ENCODE results near the gene PLA2G4D.

DNA sequence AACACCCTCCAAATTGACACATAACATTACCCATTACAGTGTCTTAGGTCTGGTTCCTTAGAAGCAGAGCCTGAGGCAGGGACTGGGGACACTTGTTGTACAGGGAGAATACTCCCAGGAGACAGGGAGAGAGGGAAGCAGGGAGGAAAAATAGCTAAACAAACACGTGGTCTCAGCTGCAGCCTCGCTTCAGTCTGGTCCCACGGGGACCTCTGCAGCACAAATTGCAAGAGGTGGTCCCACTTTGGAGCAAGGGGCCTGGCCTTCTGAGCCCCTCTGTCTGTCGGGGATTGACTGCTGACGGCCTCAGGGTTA is 25.0 kb upstream of the PLA2G4D start:
- TF ChIP-seq, protein P1, sequence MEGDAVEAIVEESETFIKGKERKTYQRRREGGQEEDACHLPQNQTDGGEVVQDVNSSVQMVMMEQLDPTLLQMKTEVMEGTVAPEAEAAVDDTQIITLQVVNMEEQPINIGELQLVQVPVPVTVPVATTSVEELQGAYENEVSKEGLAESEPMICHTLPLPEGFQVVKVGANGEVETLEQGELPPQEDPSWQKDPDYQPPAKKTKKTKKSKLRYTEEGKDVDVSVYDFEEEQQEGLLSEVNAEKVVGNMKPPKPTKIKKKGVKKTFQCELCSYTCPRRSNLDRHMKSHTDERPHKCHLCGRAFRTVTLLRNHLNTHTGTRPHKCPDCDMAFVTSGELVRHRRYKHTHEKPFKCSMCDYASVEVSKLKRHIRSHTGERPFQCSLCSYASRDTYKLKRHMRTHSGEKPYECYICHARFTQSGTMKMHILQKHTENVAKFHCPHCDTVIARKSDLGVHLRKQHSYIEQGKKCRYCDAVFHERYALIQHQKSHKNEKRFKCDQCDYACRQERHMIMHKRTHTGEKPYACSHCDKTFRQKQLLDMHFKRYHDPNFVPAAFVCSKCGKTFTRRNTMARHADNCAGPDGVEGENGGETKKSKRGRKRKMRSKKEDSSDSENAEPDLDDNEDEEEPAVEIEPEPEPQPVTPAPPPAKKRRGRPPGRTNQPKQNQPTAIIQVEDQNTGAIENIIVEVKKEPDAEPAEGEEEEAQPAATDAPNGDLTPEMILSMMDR (conservative IDR thresholded peaks at IDR 0.05; ENCODE audit: low read depth, low read length) = no peak
- no peak for TF ChIP-seq EZH2 (IDR thresholded peaks at IDR 0.05; ENCODE audit: borderline replicate concordance, low read depth, low read length, poor library complexity, severe bottlenecking)

Measured in A673 (cell line).